CD4-positive, alpha-beta T cell treated with Interleukin-17A for 4 hours (primary cell): Measurements from ENCODE around the gene PPFIA4.

ENCODE experiments used
- DNase-seq: peaks from one replicate; pipeline ENCODE4 v3.0.0-alpha.2; 2020; ENCODE audit warnings: mixed read lengths

Gene PPFIA4

GRCh38 chr1:203085528-203086406 is 59.5 kb downstream of the PPFIA4 start, which contains the start of gene MYOG:
MYOG (minus strand) TSS chr1:203086012; CDS start chr1:203085961, 51 bp downstream.
- DNase-seq = no peak

DNA sequence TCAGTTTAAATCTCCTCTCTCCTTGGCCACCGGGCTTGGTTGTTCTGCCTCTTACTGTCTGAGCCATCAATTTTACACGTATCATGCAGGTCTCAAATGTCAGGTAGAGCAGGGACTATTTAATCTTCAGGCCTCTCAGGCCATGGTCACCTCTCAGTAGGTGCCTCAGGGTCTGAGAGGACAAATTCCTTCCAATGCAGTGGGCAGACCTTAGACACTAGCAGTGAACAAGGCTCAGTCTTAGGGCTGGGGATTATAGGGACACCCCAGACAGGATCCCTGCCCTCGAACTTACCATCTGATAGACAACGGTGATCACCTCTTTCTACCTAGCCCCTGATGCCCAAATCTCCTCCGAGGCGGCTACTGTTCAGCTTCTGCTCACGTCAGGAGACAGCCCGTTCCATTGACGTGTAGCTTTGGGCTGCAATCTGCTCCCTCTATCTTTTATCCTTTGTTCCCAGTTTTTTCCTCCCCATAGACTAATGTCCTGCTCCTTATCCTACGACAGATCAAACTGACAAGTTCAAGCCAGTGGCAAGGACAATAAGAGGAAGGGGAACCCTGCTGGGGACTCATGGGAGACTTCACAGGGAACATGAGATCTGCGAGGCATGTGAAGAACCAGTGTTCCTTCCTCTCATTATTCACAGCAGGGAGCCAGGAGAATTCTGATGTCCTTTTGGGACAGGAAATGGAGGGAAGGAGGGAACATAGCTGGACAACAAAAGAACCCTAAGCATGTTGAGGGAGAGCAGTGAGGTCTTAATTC is 60.9 kb downstream of the PPFIA4 start:
- no peak for DNase-seq

DNA sequence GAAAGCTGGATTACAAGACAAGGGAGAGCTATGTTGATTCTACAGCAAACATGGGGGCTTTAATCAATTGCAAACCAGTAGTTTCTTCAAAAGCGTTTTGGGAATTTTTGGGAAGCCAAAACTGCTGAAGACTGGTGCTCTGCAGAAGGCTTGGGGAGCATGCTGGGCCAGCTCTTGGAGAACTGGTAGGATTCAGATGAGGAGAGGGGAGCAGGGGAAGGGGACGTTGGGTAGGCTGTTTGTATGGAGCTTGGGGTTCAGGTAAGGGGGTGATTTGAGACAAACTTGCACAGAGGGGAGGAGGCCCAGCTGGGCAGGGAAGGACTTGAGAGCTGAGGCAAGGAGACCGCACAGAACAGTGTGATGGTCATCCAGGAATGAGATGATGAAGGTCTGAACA is 62.1 kb downstream of the PPFIA4 start:
- DNase-seq = no peak

DNA sequence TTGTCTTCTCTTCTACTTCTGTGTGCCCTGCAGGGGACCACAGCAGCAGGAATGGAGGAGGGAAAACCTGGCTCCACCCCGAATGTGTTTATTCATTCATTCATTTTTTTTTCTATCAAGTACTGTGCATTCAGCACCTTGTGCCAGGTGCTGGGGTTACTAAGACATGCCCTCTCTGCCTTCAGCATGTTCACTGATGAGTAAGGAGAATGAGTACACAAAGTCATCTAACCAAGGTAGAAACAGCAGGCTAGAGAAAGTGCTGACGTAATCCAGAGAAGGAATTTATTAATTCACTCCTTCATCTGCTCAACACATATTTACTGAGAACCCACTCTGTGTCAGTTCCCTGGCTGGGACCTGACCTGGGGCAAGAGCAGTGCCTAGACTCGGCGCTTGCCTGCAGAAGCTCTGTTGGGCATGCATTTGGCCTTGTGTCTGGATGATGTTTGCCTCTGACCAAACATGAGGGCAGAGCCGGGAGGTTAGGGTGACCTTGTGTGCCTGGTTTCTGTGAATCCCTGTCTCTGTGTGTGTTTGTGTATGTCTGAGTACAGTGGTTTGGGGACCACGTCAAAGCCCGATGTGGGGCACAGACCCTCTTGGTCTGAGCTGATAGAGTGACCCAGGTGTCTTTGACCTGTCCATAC is 62.8 kb downstream of the PPFIA4 start:
- DNase-seq = no peak

- DNase-seq = no peak
Observed at GRCh38 chr1:203089651-203090045, 63.4 kb downstream of the PPFIA4 start.

- no peak for DNase-seq
Observed at GRCh38 chr1:203090421-203091198, 64.3 kb downstream of the PPFIA4 start.

DNA sequence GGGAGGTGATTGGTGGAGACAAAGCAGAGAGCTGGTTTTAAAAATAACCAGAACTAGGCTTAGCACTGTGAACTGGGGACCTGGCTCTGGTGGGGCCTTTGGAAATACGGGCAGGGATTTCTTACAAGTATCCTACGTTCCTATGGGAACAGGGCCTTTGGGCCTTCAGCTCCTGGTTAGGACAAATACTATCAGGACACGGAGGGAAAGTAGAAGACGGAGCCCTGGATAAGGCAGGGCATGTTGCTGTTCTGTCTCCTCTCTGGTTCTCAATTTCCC is 64.8 kb downstream of the PPFIA4 start:
- no peak for DNase-seq

DNA sequence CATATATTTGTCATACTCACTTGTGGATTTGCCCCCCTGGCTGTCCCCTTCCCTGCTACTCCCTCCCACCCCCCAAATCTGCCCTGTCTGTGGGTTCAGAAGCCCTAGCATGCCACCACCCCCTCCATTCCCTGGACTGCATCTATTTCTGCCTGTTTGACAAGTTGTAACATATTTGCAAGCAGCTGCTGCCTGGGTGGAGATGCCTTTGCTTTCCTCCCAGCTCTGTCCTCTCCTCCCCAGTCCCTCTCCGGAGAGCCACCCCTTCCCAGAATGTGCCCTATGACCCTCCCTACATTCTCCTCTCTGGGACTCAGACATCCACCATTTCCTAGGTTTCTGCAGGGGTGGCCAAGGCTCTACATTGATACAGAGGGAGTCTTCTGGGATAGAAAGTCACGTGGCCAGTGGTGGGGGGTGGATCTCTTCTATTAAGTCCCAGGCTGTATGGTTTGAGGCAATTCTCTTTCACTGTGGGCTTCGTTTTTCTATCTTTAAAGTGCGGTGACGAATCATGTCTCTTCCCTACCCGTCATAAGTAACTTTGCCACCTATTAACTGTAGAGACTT is 65.6 kb downstream of the PPFIA4 start:
- no peak for DNase-seq

- DNase-seq = no peak
Observed at GRCh38 chr1:203093754-203094410, 67.6 kb downstream of the PPFIA4 start.

- no peak for DNase-seq
Observed at GRCh38 chr1:203095061-203095690, 68.9 kb downstream of the PPFIA4 start.

DNA sequence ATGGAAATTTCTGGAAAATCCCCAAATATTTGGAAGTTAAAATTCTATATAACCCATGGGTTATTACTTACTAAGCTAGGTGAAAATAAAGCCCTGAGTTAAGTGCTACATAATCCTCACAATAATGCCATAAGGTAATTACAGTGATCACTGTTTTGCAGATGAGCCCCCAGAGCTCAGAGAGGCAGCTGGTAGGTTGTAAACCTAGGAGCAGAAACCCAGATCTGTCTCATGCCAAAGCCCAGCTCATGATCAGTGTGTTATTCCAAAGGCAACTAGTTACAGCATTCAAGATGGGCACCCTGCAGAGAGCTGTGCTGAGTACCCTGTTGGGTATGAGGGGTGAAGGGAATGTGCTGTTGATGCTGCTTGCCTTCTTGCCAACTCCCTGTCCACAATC is 70.3 kb downstream of the PPFIA4 start:
- no peak for DNase-seq

- no peak for DNase-seq
Observed at GRCh38 chr1:203097001-203097400, 70.7 kb downstream of the PPFIA4 start.

DNA sequence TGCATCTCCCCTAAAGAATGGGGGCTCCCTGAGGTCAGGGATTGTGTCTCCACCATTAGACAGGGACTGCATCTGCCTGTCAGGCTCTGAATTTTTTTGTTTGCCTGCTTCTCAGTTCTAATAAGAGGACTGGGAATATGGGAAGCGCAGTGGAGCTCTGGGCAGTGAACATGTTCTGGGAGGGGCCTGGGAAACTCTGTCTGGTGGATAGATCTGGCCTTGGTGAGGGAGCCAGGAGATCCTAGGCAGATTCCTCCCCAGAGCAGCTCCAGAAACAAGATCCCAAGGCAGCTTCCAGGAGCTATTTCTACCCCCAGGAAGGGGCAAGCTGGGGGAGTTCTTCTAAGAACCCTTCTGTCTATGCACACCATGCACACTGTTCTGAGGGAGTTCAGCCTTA is 72.2 kb downstream of the PPFIA4 start:
- no peak for DNase-seq

DNA sequence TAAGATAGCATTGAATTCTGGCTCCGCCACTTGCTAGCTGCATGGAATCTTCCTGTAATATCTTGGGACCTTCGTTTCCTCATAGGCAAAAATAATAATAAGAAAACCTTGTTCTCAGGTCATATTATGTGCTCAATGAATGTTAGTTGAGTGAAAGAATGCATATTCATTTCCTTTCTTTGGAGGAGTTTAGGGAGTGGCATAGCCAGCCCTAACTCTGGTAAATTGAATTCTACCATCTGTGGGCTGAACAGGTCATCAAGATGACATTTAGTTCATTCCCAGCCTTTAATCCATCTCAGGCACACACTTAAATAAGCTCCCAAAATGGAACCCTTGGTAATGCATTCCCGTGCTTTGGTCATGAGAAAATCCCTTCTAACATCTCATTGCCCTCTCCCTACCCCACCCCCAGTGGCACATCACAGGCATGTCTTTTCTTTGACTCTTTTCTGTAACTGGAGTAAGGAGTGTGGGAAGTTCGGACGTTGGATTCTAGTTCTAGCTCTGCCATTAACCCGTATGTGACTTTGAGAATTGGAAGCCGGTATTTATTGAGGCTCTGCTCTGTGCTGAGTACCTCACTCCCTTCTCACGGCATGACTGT is 72.7 kb downstream of the PPFIA4 start:
- no peak for DNase-seq

- no peak for DNase-seq
Observed at GRCh38 chr1:203099805-203100515, 73.7 kb downstream of the PPFIA4 start.

DNA sequence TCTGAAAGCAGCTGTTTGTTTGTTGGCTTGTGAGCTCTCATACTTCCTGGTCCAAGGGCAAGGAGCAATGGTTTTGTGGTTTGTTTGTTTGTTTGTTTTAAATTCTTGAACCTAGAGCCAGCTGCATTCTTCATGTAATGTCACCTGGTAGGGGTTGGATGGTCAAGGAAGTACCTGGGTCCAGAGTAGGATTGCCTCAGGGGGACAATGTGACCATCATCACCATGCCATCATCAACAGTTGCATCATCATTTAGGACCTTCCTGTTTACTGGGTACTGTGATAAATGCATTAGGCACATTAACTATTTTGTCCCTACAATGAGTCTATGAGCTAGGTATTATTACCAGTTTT is 74.2 kb downstream of the PPFIA4 start:
- DNase-seq = no peak

GRCh38 chr1:203101813-203102634 is 75.7 kb downstream of the PPFIA4 start:
- no peak for DNase-seq

GRCh38 chr1:203103216-203103615 is 76.9 kb downstream of the PPFIA4 start:
- no peak for DNase-seq

DNA sequence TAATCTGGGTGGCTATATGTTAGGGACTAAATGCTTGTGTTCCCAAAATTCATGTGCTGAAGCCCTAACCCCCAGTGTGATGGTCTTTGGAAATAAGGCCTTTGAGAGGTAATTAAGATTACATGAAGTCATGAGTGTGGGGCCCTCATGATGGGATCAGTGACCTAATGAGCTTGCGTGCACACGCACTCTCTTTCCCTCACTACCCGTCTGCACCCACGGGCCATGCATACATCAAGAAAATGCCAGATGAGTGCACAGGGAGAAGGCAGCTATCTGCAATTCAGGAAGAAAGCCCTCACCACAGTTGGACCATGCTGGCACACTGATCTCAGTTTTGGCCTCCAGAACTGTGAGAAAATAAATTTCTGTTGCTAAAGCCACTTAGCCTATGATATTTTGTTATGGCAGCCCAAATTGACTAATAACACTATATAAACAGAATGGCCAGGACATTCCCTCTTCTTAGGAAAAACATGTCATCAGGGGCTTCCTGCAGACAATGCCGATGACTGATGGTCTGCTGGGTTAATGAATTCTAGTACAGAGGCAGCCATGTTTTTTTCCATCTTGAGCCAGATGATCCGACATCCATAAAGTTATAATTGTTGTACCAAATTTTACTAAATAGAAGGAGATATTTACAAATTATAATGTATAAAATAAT is 77.7 kb downstream of the PPFIA4 start:
- no peak for DNase-seq
